Left kidney (tissue), 2 donors: ENCODE results near the gene CCAR1. TPM values are rescaled to one million over a fixed set of nuclear protein-coding genes. Genes with fewer than 3 reads are reported as not detected.
"Not testable (repeated sequence)": the region's sequence is repeated elsewhere in the genome, so short reads cannot be mapped to it uniquely, and the experiment has no call there.

Experiments used
- DNase-seq: peaks from one replicate; pipeline ENCODE4 v3.0.0-alpha.2; 2013
- polyA plus RNA-seq: library from polyadenylated mRNA; unstranded; fragments of 120-200 nt; gene quantifications from one replicate; pipeline ENCODE4 v1.2.1, GENCODE V29; 2013; ENCODE audit not compliant: insufficient read length

Gene CCAR1
- polyA plus RNA-seq, 1 donor: 254 TPM

- no peak for DNase-seq
Measured at GRCh38 chr10:68752711-68753350, 31.8 kb downstream of the CCAR1 start.

GRCh38 chr10:68756246-68756645, 35.2 kb downstream of the CCAR1 start:
- DNase-seq: no peak

GRCh38 chr10:68756766-68757165, 35.7 kb downstream of the CCAR1 start:
- no peak for DNase-seq

GRCh38 chr10:68759223-68759863, 38.3 kb downstream of the CCAR1 start:
- DNase-seq: no peak

- no peak for DNase-seq
Measured at GRCh38 chr10:68759967-68760366, 38.9 kb downstream of the CCAR1 start.

- not testable (repeated sequence) for DNase-seq
Measured at GRCh38 chr10:68767407-68767806, 46.4 kb downstream of the CCAR1 start.

- no peak for DNase-seq
Measured at GRCh38 chr10:68781613-68782574, 60.9 kb downstream of the CCAR1 start.

- DNase-seq: no peak
Measured at GRCh38 chr10:68784476-68784875, 63.4 kb downstream of the CCAR1 start.

GRCh38 chr10:68787813-68788212, 66.8 kb downstream of the CCAR1 start:
- no peak for DNase-seq

GRCh38 chr10:68790476-68790875, 69.4 kb downstream of the CCAR1 start:
- DNase-seq: no peak

GRCh38 chr10:68792115-68792514, 71.1 kb downstream of the CCAR1 start:
- no peak for DNase-seq

GRCh38 chr10:68795886-68796532, 75.0 kb downstream of the CCAR1 start:
- DNase-seq: no peak

GRCh38 chr10:68796605-68797004, 75.6 kb downstream of the CCAR1 start:
- no peak for DNase-seq

- no peak for DNase-seq
Measured at GRCh38 chr10:68800211-68800610, 79.2 kb downstream of the CCAR1 start.

GRCh38 chr10:68804692-68805091, 83.7 kb downstream of the CCAR1 start:
- no peak for DNase-seq

- DNase-seq: not testable (repeated sequence)
Measured at GRCh38 chr10:68810830-68811229, 89.8 kb downstream of the CCAR1 start.

GRCh38 chr10:68811314-68812009, 90.4 kb downstream of the CCAR1 start:
- DNase-seq: no peak

GRCh38 chr10:68812420-68812819, 91.4 kb downstream of the CCAR1 start:
- no peak for DNase-seq

- no peak for DNase-seq
Measured at GRCh38 chr10:68813559-68813958, 92.5 kb downstream of the CCAR1 start.

GRCh38 chr10:68816796-68817412, 95.9 kb downstream of the CCAR1 start:
- no peak for DNase-seq

- not testable (repeated sequence) for DNase-seq
Measured at GRCh38 chr10:68820359-68820758, 99.3 kb downstream of the CCAR1 start.
